ENCODE measurements around the gene NIFK.

- TF ChIP-seq POLR2A (IDR thresholded peaks at IDR 0.05) (no peak), CTCF (IDR thresholded peaks at IDR 0.05) (no peak)
Measured at GRCh38 chr2:121717529-121717928, 19.1 kb downstream of the NIFK start.

Data from Peyer's patch (tissue), 4 donors.